Activated CD4-positive, alpha-beta T cell treated with anti-CD3 and anti-CD28 coated beads, Interleukin-2, amount 50 U/mL, for 4 hours (primary cell): Measurements from ENCODE around the gene IMPG1.

ENCODE experiments used
- DNase-seq, 2 experiments: peaks; one replicate each; pipeline ENCODE4 v3.0.0-alpha.2; 2020

IMPG1 gene

DNA sequence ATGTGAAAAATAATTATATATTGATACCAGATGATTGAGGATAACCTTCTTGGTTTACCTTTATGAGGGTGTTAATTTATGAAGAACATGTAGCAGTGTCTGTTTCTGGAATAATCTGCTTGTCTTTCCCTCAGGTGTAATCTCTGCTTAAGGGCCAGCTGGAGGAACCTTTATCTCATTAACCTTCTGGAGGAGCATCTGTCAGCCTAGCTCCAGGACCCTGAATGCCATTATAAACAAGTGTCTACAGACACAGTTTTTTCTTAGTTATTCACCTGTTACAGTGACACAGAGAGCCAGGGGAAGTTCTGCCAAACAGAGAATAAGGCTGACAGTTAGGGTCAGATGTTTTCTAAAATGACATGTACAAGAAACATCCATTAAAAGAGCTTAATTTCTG, at the start of gene IMPG1:
Gene IMPG1, minus strand, starts transcription at position 101 of the 400 bp plus-strand sequence. CDS start 174 bp downstream, outside the sequence.
- DNase-seq, result no peak

DNA sequence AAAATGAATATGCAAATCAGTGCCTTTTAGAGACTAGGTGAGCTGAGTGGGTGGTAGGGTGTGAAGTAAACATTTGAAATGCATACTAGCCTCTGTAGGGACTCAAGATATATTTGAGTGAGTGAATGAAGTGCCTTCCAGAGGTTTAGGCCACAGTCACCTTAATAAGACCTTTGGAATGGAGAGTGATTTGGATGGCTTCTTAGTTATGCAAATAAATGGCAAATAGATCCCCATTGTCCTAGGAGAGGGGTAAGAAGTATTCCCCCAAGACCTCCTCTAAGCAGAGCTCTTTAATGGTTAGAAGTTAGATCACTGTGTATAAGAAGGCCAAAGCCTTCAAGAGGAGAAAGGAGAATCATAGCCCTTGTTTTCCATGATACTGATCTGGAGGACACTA, 47.8 kb upstream of the IMPG1 start:
- DNase-seq, result no peak

DNA sequence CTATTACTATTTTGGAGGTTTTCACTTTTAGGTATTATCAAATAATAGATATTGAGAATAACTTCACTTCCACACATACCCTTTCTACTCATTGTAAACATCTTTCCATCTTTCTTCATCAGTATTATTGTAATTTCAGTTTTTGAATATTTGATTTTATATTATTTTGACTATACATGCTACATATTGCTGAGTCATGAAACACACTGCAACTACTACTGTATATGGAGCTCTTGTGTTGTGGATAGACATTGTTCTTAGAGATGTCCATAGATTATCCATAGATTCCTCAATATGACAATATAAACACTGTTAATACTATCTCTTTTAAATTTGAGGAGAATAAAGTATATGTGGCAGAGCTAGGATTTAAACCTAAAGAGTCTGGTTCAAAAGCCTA, 819 bp upstream of the IMPG1 start:
- DNase-seq, result no peak

DNA sequence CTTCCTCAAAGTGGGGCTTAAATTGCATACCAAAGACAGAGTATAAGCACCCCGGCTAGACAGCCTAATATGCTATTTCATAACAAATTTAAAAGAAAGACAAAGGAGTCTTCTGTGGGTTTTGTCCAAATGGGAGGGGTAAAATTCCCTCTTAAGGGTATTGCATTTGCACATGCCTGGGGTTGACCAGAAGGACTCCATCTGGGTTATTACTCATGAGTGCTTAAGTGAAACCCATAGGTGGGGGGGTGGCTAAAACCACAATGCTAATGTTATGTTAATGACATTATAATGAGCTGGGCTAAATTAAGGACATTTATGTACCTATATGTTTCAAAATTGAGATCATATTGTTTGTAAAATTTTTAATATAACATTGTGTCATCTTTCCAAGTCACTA, 15.0 kb downstream of the IMPG1 start:
- DNase-seq, result no peak

- DNase-seq, result no peak
These were observed 20.1 kb downstream of the IMPG1 start for GRCh38 chr6:76052314-76052713.

GRCh38 chr6:76043690-76044089, 28.8 kb downstream of the IMPG1 start:
- no peak for DNase-seq

- no peak for DNase-seq
These were observed 36.7 kb downstream of the IMPG1 start for GRCh38 chr6:76035713-76036112.

- DNase-seq, result no peak
These were observed 46.4 kb downstream of the IMPG1 start for GRCh38 chr6:76026101-76026500.

- DNase-seq, result no peak
These were observed 57.6 kb downstream of the IMPG1 start for GRCh38 chr6:76014626-76015530.

GRCh38 chr6:76004202-76004601, 68.3 kb downstream of the IMPG1 start:
- no peak for DNase-seq

- no peak for DNase-seq
These were observed 68.8 kb downstream of the IMPG1 start for GRCh38 chr6:76003686-76004085.

GRCh38 chr6:76003113-76003512, 69.3 kb downstream of the IMPG1 start:
- no peak for DNase-seq

DNA sequence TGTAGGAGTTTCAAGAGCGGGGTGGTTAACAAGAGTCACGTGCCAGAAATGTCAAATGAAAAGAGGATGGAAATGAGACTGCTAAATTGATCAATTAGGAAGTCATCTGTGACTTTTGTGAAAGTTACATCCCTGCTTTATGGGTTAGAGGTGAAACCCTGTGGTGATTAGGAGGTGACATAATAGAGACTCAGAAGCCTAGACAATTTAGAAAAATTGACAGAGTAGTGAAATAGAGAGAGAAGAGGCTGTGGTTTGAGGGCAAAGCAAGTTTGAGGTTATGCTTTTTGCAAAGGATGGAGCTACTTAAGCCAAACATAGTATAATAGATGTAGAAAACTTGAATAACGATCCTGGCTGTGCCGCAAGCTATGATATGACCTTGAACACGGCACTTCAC, 71.8 kb downstream of the IMPG1 start:
- DNase-seq, result no peak

DNA sequence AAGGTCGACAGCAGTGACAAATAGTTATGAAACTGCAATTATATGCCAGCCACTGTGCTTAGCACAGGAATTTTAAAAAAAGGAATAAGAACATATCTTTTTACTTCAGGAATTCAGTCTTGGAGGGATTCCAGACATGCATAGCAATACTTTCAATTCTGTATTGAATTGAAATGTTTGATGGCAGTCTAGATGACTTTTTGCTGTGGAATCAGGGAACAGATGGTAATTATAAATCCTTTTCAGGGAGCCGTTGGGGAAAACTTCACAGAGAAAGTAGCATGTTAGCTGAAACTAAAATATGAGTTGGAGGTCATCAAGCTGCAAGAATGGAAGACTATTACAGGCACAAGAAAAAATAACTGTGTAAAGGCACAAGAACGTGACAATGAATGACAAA, 74.8 kb downstream of the IMPG1 start:
- DNase-seq, result no peak

- DNase-seq, result no peak
These were observed 79.0 kb downstream of the IMPG1 start for GRCh38 chr6:75993236-75994162.

- DNase-seq, result no peak
These were observed 80.5 kb downstream of the IMPG1 start for GRCh38 chr6:75991941-75992340.

DNA sequence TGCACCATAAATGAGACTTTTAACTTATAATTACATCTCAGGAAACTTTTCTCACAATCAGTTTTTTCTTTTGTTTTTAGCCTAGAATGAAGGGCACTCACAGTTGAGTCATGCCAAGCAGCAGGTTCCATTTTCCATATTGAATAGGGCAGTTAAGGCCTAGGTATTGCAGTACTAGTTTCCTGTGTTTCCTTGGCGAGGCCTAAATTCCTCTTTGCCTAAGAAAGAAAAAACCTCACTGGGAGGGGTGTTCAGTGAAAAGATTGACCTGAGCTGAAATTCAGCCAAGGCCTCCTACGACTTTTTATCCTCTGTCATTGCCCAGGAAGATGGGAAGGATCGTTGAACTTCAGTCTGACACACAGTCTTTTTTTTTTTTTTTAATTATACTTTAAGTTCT, 85.5 kb downstream of the IMPG1 start:
- no peak for DNase-seq

GRCh38 chr6:75975904-75976303, 96.6 kb downstream of the IMPG1 start:
- DNase-seq, result no peak

- DNase-seq, result no peak
These were observed 102.4 kb downstream of the IMPG1 start for GRCh38 chr6:75970093-75970492.

GRCh38 chr6:75968143-75968542, 104.3 kb downstream of the IMPG1 start:
- no peak for DNase-seq

GRCh38 chr6:75963569-75963968, 108.9 kb downstream of the IMPG1 start:
- DNase-seq, result no peak

DNA sequence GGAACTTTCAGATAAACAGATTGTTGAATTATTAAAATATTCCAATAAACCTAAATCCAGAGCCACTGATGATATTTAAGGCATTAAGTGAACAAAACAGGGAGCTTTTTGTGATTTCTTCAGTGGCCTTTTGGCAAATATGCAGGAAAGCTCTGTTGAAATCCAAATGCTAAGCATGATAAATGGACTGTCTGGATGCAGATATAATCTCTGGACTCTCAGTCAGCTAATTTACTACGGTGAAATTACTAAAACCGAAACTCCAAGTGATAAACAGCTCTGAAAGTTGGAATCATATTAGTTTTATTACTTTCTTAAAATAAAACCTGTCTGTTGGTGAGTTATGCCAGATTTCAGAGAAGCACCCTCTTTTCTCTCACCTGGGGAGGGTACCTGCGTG, 120.3 kb downstream of the IMPG1 start:
- no peak for DNase-seq

DNA sequence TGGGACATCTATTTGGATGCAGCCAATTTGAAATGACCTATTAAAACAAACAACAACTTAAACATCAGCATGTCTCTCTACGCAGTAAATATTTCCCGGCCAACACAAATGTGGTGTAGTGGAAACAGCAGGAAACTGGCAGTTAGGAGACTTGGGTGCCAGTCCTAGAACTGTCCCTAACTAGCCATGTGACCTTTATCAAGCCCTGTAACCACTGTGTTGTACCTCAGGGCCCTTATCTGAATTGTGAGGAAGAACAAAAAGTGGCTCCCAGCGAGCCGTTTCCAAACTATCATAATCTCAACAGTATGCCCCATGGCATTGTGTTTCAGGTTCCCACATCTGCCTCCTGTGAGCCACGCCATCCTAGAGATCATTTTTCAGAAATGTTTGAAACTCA, 124.5 kb downstream of the IMPG1 start:
- no peak for DNase-seq
